Panc1 (cell line): ENCODE data around the gene TUBGCP3.

ENCODE experiments used
- TCF7L2 ChIP-seq: IDR thresholded peaks from 2 replicates; pipeline ENCODE4 v1.6.1; 2011; ENCODE audit warnings: mild to moderate bottlenecking, low read depth, low read length, inconsistent platforms
- TF ChIP-seq, protein P1 (sequence below): fragments of 450-650 bp; IDR thresholded peaks from 2 replicates; pipeline ENCODE4 v1.5.1; 2017; ENCODE audit warnings: mild to moderate bottlenecking
- TF ChIP-seq, protein P2 (sequence below), 2 experiments: IDR thresholded peaks; 2 replicates each; pipeline ENCODE4 v1.6.1; 2011 to 2012; ENCODE audit warnings: low read depth in 2 of 2, control low read depth in 1 of 2, low read length in 1 of 2, mild to moderate bottlenecking in 1 of 2, moderate library complexity in 1 of 2; ENCODE audit not compliant: insufficient read depth in 1 of 2

DNA sequence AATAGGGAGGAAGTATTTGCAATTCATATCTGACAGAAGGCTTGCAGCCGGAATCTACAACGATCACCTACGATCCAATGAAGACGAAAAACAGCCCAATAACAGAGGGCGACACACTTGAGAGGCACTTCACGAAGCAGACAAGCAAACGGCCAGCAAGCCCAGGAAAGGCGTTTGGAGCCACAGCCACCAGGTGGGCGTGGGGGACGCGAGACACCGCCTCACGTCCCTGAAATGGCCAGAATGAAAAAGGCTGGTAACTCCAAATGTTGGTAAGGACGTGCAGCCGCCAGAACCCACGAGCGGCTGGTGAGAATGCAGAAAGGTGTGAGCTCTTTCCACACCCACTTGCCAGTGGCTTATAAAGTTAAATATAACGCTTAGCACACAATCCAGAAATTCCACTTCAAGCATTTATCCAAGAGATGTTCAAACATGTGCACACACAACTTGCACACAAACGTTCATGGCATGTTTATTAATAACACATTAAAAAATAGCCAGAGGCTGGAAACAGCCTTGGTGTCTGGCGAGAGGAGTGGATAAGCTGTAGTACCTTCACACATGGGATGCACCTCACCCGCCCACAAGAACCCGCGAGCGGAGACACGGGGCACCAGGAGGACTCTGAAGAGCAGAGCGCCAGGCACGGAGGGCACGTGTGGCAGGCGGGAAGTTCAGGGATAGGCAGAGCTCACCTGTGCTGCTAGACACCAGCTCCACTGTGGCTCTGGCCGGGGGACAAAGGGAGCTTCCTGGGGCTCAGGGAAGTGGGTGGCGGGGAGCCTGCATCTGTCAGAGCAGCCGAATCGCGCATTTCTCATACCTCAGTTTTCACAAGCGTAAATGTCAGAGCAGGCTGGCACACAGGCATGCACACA is 122.5 kb downstream of the TUBGCP3 start:
- TF ChIP-seq, protein P1, sequence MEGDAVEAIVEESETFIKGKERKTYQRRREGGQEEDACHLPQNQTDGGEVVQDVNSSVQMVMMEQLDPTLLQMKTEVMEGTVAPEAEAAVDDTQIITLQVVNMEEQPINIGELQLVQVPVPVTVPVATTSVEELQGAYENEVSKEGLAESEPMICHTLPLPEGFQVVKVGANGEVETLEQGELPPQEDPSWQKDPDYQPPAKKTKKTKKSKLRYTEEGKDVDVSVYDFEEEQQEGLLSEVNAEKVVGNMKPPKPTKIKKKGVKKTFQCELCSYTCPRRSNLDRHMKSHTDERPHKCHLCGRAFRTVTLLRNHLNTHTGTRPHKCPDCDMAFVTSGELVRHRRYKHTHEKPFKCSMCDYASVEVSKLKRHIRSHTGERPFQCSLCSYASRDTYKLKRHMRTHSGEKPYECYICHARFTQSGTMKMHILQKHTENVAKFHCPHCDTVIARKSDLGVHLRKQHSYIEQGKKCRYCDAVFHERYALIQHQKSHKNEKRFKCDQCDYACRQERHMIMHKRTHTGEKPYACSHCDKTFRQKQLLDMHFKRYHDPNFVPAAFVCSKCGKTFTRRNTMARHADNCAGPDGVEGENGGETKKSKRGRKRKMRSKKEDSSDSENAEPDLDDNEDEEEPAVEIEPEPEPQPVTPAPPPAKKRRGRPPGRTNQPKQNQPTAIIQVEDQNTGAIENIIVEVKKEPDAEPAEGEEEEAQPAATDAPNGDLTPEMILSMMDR, result no peak
- no peak for TF ChIP-seq TCF7L2
- TF ChIP-seq, protein P2, sequence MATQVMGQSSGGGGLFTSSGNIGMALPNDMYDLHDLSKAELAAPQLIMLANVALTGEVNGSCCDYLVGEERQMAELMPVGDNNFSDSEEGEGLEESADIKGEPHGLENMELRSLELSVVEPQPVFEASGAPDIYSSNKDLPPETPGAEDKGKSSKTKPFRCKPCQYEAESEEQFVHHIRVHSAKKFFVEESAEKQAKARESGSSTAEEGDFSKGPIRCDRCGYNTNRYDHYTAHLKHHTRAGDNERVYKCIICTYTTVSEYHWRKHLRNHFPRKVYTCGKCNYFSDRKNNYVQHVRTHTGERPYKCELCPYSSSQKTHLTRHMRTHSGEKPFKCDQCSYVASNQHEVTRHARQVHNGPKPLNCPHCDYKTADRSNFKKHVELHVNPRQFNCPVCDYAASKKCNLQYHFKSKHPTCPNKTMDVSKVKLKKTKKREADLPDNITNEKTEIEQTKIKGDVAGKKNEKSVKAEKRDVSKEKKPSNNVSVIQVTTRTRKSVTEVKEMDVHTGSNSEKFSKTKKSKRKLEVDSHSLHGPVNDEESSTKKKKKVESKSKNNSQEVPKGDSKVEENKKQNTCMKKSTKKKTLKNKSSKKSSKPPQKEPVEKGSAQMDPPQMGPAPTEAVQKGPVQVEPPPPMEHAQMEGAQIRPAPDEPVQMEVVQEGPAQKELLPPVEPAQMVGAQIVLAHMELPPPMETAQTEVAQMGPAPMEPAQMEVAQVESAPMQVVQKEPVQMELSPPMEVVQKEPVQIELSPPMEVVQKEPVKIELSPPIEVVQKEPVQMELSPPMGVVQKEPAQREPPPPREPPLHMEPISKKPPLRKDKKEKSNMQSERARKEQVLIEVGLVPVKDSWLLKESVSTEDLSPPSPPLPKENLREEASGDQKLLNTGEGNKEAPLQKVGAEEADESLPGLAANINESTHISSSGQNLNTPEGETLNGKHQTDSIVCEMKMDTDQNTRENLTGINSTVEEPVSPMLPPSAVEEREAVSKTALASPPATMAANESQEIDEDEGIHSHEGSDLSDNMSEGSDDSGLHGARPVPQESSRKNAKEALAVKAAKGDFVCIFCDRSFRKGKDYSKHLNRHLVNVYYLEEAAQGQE (IDR thresholded peaks at IDR 0.05; ENCODE audit: insufficient read depth in 1 of 2, low read depth in 2 of 2, low read length in 1 of 2), result no peak
